HG03378 (cell line): ENCODE measurements around the gene ZNF24.

Experiments used
- ATAC-seq: cut with Tn5 transposase; IDR thresholded peaks from one replicate; pipeline ENCODE4 v1.9.1; 2021; ENCODE audit warnings: mild to moderate bottlenecking, moderate library complexity; ENCODE audit not compliant: unreplicated experiment

Gene ZNF24

GRCh38 chr18:35343936-35344735 lies at the start of gene ZNF24:
Gene ZNF24, minus strand, starts transcription at chr18:35344420. Its CDS starts 3,770 bp downstream, at chr18:35340650.
- ATAC-seq = peak; percentile 88

DNA sequence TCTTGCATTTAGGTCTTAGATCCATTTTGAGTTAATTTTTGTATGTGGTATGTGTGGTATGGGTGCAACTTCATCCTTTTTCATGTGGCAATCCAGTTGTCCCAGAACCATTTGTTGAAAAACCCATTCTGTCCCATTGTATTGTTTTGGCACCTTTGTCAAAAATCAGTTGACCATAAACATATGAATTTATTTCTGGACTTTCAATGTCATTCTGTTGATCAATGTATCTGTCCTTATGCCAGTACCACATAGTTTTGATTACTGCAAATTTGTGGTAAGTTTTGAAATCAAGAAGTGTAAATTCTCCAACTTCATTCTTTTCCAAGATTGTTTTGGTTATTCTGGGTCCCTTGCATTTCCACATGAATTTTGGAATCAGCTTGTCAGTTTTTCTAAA lies 49.5 kb upstream of the ZNF24 start:
- ATAC-seq = no peak

GRCh38 chr18:35392375-35392774 lies 48.2 kb upstream of the ZNF24 start:
- no peak for ATAC-seq

DNA sequence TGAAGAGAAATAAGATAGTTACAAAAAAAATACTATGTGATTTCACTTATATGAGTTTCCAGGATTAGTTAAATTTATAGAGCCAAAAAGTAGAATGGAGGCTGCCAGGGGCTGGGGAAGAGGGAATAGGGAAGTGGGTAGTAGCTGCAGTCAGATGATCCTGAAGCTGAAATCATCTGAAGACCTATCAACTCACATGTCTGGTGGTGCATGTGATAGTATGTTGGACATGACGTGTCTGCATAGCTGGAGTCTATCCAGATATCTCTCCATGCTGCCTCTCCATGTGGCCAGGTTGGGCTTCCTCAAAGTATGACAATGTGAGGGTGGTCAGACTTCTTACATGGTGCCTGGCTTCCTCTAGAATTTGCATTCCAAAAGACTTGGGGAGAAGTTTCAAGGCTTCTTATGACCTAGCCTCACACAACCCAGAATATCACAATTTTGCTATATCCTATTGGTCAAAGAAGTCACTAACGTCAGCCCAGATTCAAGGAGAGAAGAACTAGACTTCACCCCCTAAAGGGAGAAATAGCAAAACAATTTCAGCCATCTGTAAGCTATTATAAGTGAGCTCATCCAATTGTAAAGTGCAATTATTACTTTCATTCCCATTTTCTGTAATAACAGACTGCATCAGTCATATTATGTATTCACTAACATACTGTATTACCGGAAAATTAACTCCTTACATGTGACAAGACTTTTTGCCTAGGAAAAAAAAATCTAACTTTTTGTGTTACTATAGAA lies 46.9 kb upstream of the ZNF24 start:
- ATAC-seq = no peak

DNA sequence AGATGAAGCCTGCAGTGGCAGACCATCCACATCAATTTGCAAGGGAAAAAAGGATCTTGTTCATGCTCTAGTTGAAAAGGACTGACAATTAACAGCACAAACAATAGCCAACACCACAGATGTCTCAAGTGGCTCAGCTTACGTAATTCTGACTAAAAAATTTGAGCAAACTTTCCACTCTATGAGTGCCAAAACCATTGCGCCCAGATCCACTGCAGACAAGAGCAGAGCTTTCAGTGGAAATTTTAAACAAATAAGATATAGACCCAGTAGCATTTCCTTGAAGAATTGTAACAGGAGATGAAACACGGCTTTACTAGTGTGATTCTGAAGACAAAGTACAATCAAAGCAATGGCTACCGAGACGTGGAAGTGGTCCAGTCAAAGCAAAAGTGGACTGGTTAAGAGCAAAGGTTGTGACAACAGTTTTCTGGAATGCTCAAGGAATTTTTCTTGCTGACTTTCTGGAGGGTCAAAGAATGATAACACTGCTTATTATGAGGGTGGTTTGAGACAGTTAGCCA lies 44.9 kb upstream of the ZNF24 start:
- ATAC-seq = no peak

GRCh38 chr18:35387152-35387571 lies 42.9 kb upstream of the ZNF24 start:
- ATAC-seq = peak; percentile 14

DNA sequence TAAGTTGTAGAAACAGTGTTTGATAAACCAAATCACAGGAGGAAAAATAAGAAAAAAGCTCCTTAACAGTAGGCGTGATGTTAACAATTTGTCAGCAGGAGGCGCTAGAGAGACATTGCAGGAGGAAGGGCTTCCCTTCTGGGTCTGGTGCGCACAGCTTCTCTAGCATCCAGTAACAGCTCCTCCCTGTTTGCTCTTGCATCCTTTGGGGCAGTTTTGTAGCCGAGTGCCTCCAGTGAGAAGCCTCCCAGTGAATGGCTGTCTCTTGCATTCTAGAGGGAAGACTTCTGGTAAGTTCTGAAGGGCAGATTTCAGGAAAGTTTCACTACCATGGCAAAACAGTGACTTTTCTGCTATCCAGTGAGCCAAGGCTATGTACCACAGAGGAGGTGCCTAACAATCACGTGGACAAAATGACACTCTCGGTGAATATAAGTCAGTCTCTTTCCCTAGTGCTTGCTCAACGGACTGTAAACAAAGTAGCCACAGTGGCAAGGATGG lies 42.4 kb upstream of the ZNF24 start:
- peak; percentile 80 for ATAC-seq

DNA sequence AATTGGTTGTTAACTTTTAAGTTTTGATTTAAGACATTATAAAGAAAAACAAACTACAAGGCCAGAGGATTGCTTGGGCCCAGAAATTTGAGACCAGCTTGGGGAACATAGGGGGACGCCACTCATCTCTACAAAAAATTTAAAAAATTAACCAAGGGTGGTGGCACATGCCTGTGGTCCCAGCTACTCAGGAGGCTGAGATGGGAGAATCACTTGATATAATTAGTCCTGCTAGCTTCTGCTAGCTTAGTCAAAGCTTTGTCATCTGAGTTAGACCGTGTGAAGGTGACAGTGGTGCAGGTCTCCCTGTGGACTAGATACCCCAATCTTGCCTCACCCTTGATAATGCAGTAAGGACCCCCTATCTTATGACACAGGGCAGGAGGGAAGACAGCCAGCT lies 38.9 kb upstream of the ZNF24 start:
- no peak for ATAC-seq

GRCh38 chr18:35379421-35379820 lies 35.2 kb upstream of the ZNF24 start:
- ATAC-seq = no peak

GRCh38 chr18:35378574-35378896 lies 34.3 kb upstream of the ZNF24 start:
- ATAC-seq = no peak

GRCh38 chr18:35377875-35378573 lies 33.8 kb upstream of the ZNF24 start:
- ATAC-seq = no peak

DNA sequence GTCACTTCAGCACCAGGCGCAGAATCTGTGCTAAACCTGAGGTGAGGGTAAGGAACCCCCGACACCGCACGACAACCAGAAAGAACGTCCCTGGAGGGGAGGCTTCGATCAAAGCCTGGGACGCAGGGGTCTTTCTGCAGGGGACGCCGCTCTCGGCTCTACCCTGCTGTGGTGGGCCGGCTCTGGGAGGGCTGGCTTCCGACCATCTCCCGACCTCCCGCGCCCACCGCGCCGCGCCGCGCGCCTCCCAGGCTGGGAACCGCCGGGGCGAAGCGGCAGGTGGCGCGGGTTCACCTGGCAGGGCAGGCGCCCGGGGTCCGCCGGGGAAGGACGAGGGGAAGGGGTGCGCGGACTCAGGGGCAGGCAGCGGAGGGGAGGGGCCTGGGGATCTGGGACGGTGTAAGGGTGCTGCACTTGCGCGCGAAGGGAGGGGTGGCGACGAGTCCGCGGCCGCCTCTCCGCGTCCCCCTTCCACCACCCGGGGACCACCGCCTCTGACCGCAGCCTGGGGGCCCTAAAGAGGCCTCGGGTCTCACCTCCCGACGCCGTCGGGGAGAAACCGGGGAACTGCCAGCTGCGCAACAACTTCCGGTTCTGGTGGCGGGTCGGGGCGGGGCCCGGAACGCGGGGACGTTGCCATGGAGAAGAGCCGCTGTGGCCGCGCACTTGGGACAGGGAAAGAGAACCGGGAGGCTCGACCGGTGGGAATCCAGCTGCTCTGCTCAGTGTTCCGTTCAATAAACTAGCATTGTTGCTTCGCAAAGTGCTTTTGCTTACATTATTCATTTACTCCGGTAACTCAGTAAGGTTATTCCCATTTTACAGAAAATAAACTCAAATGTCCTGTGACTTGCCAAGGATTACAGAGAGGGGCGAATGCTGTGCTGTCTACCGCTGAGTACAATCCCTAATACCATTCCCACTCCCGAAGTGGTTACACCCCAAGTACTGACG lies 32.8 kb upstream of the ZNF24 start, which contains the start of gene ZNF396:
Gene ZNF396, minus strand, starts transcription at position 596 of the 954 bp plus-strand sequence. CDS start 3,045 bp downstream, outside the sequence.
- ATAC-seq = peak; percentile 78

DNA sequence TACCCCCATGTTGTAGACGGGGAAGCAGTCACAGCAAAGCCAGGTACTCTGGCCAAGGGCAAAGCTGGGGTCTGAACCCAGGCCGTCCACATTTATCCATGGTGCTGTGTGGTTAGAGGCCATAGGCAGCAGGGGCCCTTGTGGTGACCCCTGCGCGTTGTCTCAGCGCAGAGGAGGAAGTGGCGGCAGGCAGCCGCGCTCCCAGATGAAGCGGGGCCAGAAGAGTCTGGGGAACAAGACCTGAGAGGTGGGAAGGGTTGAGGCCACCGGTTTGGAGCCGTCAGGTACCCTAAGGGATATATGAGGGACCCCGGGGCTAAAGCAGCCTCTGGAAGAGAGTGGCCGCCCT lies 32.1 kb upstream of the ZNF24 start:
- ATAC-seq = peak; percentile 50

DNA sequence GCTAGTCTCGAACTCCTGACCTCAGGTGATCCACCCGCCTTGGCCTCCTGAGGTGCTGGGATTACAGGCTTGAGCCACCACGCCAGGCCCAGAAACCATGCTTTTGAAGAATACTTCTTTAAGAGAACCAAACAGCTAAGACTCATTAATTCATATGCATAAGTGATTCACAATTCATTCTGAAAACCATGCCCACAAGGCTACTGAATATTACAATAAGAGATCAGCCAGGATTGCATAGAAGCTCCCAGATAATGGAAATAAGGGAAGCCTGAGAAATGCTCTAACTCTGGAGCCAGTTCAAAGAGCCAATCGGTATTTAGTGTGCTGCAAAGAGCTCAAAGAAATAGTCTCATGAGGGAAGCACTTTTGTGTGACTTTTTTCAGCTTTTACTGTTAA lies 30.5 kb upstream of the ZNF24 start:
- no peak for ATAC-seq

DNA sequence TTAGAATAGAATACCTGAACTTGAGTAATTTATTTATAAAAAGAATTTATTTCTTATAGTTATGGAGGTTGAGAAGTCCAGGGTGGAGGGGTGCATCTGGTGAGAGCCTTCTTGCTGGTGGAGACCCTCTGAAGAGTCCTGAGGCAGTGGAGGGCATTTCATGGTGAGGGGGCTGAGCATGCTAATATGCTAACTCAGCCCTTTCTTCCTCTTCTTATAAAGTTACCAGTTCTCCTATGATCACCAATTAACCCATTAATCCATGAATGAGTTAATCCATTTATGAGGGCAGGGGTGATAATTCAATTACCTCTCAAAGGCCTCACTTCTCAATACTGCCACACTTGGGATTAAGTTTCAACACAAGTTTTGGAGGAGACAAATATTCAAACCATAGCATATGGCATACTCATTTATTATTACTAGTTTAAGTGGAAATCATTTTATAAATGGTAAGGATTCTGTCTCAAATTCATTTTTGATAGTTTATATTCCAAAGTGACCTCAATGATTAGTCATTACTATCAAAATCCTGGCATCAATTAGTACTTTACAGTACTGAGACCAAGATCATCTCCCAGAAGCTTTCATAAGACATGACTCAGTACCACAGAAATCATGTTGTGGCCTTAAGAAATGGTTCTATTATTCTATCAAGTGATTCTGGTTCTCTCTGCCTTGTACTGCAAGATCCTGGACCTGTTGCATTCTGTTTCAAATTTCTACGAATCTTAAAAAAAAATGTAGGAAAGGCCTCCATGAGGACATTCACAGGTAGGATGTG lies 27.4 kb upstream of the ZNF24 start:
- no peak for ATAC-seq

DNA sequence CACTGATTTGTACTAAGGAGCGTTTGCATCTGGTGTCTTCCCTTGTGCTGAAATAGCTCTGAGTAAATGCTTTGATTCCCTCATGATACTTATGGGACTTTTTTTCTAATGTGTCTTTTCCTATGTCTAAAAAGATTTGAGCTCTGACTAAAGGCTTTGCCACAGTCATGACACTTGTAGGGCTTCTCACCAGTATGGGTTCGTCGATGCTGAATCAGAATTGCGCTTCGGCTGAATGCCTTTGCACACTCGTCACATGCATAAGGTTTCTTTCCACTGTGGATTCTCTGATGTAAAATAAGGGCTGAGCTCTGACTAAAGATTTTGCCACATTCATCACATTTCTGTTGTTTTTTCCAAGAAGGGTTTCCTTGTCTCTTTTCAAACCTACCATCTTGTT lies 24.9 kb upstream of the ZNF24 start:
- no peak for ATAC-seq

GRCh38 chr18:35368595-35368994 lies 24.4 kb upstream of the ZNF24 start:
- no peak for ATAC-seq

GRCh38 chr18:35362531-35362930 lies 18.3 kb upstream of the ZNF24 start:
- ATAC-seq = no peak

GRCh38 chr18:35361570-35362321 lies 17.5 kb upstream of the ZNF24 start:
- no peak for ATAC-seq
